KOPT-K1 (cell line): ENCODE data around the gene C14orf132.

Experiments
- H3K27ac ChIP-seq: fragments of 200-600 bp; sonication (generic); 2 replicates; pipeline ENCODE4 v1.5.1; 2016; ENCODE audit warnings: antibody characterized with exemption, mild to moderate bottlenecking, low read depth, low read length; ENCODE audit not compliant: poor library complexity, severe bottlenecking
- H3K36me3 ChIP-seq: fragments of 200-600 bp; sonication (generic); 2 replicates; pipeline ENCODE4 v1.5.1; 2017; ENCODE audit warnings: antibody characterized with exemption, mild to moderate bottlenecking, low read length, moderate library complexity; ENCODE audit not compliant: insufficient read depth
- H3K9me3 ChIP-seq: fragments of 200-600 bp; sonication (generic); 2 replicates; pipeline ENCODE4 v1.5.1; 2017; ENCODE audit warnings: antibody characterized with exemption, low read length, mild to moderate bottlenecking; ENCODE audit not compliant: insufficient read depth, poor library complexity, severe bottlenecking

The C14orf132 gene

DNA sequence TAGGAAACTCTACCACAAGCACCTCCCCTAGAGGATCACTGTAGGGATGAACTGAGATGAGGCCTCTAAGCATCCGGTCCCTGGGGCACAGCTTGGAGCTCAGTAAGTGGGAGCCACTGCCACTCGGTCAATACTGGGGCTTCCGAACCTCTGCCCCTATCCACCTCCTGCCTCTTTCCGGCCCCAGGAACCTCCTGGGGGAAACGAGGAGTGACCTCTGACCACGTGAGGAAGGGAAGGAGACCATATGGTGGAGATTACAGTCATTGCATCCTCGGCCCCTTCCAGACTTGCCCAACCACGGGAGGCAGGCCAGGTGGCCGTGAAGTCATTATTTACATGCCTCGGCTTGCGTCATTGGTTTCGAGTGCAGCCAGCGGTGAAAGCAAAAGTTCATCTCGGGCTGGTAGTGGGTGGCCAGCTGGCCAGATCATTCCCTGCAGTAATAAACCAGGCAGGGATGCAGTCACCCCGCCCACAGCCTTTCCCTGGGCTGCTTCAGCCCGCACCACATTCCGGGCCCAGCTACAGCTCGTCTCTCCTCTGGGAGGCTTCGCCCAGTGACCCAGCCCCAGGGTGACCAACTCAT is 65.4 kb downstream of the C14orf132 start:
- Histone ChIP-seq H3K27ac (no peak overlapping the region), H3K9me3 (no peaks in the 10 kb centered on the region), H3K36me3 (no peaks in the 10 kb centered on the region)

DNA sequence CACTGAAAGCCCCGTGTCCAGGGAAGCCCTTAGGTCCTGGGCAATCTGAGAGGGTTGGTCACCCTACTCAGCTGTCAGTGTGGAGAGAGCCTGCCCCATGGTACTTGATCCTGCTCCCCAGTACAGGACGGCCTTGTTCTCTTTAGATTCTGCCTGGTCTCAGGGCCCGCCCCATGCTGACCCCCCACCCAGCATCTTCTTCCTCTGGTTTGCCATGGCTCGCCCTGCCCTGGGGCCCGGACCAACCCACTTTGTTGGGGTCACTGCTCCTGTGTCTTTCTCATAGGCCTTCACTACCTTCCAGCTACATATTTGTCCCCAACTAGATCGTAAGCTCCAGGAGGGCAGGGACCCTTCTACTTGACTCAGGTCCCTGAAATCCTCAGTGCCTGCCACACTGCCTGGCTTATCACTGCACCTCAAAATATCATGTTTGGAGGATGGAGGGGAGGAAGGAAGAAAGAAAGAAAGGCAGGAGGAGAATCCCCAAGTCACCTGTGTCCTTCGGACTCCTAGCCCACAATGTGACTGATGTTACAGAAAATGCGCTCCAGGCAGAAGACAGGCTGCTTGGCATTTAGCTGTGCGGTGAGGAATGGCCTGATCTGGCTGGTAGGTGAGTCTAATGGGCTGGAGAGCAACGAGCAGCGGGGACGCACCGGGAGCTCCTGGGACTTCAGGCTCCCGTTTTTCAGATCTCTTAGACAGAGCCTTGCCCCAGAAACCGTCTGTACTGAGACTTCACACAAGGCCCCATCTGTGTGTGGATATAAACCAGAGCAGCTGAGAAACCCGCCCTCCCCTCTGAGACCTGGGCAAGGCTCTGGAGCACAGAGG is 66.1 kb downstream of the C14orf132 start:
- H3K27ac ChIP-seq = no peak overlapping the region
- H3K9me3 ChIP-seq = no peaks in the 10 kb centered on the region
- H3K36me3 ChIP-seq = no peaks in the 10 kb centered on the region

DNA sequence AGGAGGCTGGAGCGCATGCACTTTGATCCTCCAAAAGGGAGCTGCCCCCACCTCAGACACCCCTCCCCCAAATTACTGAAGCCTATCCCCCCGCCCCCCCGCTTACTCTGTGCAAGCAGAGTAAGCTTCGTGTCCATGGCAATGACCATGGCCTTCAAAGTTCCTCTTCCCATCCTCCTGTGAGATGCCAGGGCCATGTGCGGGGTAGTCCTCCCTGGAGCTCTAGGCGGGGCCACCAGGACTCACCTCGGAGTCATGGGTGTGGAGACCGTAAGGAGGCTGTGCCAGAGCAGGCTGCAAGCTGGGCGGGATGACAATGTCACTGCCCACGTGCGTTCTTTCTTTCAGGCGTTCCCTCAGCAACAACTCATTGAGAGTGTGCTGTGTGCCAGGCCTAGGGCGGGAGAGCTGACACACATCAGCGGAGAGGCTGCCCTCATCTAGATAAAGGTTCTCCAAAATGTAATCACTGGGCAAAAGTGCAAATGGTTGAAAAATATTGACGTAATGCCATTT is 66.8 kb downstream of the C14orf132 start:
- H3K36me3 ChIP-seq = no peaks in the 10 kb centered on the region
- no peaks in the 10 kb centered on the region for H3K9me3 ChIP-seq
- H3K27ac ChIP-seq = no peak overlapping the region

DNA sequence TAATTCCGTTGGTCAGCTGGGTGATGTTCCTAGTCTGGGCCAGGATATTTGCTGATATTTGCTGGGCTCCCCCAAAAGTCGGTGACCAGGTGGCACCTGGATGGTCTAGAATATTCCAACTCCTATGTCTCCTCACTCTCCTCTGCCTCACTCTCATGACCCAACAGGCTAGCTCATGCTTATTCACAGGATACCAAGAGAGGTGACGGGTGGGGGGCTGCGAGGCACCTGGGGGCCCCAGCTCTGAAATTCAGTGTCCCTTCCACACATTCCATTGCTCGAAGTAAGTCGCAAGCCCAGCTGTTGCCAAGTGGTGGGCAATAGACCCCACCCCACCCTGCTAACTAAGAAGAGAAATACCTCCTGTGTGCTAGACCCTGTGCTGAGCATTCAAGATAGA is 67.7 kb downstream of the C14orf132 start:
- Histone ChIP-seq H3K9me3 (no peaks in the 10 kb centered on the region), H3K27ac (no peak overlapping the region), H3K36me3 (no peaks in the 10 kb centered on the region)

DNA sequence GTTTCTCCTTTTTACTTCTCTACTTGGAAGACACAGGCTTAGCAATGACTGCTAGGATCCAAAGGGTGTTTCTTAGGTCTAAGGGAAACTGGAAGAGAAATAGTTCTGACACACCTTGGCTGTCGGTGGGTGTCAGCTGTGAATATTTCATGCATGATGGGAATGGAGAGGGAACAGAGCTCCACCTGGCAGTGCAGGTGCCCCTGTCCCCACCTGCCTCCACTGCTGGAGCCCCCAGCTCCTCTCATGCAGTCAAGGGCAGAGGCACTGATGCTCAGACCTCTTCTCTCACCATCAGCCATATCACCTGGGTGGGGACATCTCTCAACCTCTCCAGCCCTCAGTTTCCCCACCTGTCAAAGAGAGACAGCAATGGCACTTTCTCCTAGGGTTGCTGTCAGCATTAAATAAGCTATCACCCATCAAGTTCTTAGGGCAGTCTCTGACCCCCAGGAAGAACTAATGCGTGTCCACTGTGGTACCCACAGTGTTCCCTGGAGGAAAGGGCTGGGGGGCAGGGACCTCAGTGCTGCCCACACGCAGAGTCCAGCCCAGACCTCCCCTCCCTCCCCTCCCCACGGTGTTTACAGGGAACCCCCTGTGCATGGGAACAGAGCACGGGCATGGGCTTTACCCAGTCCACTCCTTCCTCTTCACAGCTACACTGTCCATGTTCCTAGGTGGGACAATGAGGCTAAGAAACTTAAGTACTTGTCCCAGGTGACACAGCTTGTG is 69.1 kb downstream of the C14orf132 start:
- Histone ChIP-seq H3K36me3 (no peaks in the 10 kb centered on the region), H3K27ac (no peak overlapping the region), H3K9me3 (no peaks in the 10 kb centered on the region)

DNA sequence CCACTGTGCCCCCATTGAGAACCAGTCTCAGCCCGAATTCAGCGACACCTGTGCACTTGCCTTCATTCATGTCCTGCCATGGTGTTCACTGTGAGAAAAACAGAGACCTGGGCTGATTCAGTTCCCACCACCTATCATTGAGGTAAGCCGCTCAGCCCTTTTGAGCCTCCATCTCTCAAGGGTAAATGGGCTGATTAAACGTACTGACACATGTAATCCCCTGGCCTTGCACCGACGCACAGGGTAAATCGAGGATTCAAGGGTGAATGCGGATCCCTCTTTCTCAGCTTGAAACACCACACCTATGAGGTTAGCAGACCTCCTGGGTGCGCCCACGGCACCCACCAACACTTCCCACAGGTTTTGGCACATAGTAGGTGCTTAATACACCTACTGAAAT is 69.7 kb downstream of the C14orf132 start:
- no peaks in the 10 kb centered on the region for H3K36me3 ChIP-seq
- peaks cover 3% of the 10 kb centered on the region for H3K9me3 ChIP-seq
- H3K27ac ChIP-seq = no peak overlapping the region

DNA sequence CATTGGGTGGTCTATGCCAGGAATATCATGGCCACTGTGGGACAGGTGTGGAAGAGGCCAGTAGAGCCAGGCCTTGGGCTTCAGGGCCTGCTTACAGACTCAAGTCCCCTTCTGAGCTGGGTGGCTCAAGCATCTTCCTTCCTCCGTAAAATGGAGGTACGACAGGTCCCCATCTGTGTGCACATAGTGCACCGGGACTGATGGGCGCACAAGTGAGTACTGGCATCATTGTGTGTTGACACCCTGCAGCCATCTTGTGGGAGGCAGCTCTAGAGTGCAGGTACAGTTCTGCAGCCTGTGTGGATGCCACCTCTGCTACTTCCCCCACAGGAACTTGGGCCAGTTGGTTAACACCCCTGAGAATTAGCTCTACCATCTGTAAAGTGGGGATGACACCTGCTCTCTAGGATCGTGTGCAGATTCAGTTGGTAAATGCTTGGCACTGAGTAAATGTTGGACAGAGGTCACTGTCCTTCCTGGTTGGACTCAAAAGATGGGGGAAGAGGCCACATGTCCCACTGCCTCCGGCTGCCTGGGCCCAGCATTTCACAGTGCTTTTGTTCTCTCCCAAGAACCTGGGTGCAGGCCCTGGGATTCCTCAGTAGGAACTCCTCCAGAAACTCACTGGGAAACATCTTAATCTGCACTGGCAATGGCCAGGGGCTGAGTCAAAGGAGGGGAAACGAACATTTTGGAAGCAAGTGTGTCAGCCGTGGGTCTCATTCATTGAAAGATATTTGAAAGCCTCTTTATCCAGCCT is 70.6 kb downstream of the C14orf132 start:
- peaks cover 12% of the 10 kb centered on the region for H3K9me3 ChIP-seq
- H3K27ac ChIP-seq = no peak overlapping the region
- H3K36me3 ChIP-seq = no peaks in the 10 kb centered on the region

DNA sequence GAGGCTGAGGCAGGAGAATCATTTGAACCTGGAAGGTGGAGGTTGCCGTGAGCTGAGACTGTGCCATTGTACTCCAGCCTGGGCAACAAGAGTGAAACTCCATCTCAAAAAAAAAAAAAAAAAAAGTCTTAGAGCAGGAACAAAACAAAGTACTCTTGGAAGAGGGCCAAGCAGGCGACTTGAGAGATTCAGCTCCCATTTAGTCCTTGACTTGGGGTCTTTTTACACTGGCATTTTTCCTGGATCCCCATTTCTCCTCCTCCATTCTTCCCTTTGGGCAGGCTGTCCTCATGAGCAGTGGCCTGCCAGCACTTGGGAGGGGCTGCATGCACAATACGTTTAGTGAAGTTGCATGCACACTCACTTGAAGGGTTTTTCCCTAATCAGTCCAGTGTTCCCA is 72.9 kb downstream of the C14orf132 start:
- Histone ChIP-seq H3K36me3 (no peaks in the 10 kb centered on the region), H3K27ac (no peak overlapping the region)

DNA sequence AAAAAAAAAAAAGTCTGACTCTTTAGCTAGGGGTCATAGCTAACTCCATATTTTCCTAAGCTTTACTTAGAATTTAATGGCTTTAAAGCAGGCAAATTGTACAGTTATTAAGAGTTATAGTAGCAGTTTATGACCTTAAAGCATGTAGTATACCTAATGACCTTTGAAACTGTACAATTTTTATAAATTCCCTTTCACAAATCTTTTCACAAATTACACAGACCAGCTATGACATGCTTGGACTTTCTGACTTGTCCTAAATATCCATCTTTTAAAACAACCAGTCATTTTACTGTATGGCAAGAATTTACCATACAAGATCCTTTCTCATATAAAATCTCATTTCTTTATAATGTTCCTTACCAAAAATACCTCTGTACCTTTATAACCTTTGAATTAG is 74.8 kb downstream of the C14orf132 start:
- no peak overlapping the region for H3K27ac ChIP-seq
- H3K9me3 ChIP-seq = peaks cover 26% of the 10 kb centered on the region
- H3K36me3 ChIP-seq = no peaks in the 10 kb centered on the region

More for the DNA sequence above, 72.9 kb downstream of the C14orf132 start:
- peaks cover 18% of the 10 kb centered on the region for H3K9me3 ChIP-seq

DNA sequence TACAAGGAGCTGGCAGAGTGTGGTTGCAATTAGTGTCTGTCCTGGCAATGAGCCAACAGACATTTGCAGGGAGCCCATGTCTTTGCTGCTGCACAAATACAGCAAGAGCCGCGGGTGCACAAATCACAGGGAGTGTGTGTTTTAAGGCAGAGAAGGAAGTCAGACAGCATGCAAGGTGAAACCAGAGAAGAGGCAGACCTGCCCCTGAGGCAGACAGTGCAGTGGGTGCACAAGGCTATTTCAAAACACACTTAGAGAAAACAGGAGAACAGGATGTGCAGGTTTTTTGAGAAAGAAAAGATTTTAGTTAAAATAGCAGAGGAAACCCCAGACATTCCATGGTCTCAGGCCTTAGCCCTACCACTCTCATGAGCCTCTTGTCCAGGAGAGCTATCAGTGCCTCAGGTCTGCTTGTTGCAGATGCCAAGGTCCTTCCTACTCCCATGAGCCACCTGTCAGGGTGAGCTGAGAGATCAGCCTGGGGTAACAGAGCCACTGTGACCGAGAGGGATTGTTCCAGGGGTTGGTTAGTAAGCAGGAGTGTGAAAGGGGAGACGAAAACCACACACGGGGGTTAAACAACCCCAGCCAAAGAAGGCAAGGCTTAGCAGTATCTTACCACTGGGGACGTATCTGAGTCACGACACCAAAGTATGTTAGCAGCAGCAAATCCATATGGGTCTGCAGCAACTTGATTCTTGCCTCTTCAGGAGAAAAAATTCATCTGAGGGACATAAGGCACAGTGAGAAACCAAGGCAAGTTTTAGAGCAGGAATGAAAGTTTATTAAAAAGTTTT is 78.1 kb downstream of the C14orf132 start:
- no peak overlapping the region for H3K27ac ChIP-seq
- H3K36me3 ChIP-seq = no peaks in the 10 kb centered on the region
- H3K9me3 ChIP-seq = peaks cover 26% of the 10 kb centered on the region

DNA sequence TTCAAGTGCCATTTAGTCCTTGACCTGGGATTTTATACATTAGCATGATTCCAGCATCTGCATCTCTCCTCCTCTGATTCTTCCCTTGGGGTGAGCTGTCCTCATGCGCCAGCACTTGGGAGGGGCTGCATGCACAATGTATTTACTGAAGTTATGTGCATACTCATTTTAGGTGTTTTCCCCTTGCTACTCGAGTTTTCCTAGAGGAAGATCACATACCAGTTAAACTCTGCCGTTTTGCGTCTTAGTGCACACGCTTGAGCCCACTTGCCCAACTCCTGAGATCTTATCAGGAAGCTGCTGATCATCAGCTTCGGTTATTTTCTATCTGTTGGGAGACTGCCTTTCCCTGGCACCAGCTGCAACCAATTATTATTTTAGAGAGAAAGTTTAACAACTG is 78.8 kb downstream of the C14orf132 start:
- no peak overlapping the region for H3K27ac ChIP-seq

DNA sequence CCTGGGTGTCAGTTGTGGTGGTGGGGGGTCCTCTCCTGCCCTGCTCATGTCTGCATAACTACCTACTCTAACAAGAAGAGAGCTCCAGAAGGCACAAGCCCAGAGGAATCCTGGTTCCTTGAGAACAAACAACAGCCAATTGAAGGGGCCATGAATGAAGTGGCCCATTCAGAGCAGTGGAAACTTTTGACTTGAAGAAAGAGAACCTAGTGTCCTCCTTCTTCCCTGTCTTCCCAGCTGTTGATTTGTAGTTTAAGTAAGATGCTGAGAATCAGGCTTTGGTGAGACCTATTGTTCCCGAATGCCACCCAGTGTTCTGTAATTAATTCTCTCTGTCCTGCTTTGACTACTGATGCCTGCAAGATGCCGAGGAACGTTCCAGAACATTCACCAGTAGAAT is 79.2 kb downstream of the C14orf132 start:
- H3K36me3 ChIP-seq = no peaks in the 10 kb centered on the region
- H3K27ac ChIP-seq = no peak overlapping the region
- H3K9me3 ChIP-seq = peaks cover 26% of the 10 kb centered on the region

More for the DNA sequence above, 78.8 kb downstream of the C14orf132 start:
- Histone ChIP-seq H3K9me3 (peaks cover 26% of the 10 kb centered on the region), H3K36me3 (no peaks in the 10 kb centered on the region)

DNA sequence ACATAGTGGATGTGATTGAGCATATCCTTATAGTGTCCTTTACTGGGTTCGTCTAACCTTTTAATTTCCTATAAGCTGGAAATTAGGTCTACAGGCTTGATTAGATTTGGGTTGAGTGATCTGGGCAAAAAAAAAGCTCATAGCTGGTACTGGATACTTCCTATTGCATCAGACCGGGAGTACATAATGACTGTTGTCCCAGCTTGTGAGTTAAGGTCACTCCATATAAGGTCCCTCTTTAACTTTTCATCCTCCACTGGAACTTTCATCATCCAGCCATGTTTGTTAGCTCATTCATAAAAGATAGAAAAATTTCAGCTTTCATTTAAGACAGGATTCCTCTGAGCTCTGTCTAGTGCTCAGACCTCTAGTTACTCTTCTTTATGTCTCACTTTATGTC is 80.8 kb downstream of the C14orf132 start:
- H3K36me3 ChIP-seq = no peaks in the 10 kb centered on the region
- no peak overlapping the region for H3K27ac ChIP-seq
- peaks cover 17% of the 10 kb centered on the region for H3K9me3 ChIP-seq

DNA sequence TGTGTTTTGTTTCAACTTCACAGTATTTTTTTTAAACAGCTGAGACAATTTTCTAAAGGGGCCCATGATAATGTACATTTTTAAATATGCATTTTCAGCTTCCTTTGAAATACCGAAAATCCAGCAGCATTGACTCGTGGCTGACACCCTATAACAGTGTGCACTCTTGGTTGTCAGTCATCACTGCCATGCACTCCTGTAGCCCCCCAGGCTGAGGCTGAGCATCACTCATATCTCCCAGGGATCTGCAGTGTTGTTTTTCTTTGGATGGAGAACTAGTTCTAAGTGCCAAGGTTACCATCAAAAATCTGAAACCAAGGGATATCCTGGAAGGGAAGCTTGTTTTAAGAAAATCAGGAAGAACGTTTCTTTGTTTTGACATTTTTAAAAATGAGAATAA is 81.2 kb downstream of the C14orf132 start:
- Histone ChIP-seq H3K27ac (no peak overlapping the region), H3K9me3 (peaks cover 14% of the 10 kb centered on the region), H3K36me3 (no peaks in the 10 kb centered on the region)
